Trophoblast cell (in vitro differentiated cells and primary cell): ENCODE measurements around the gene HRAS.

Source experiments
- DNase-seq, 2 donors: peaks; one replicate each; pipeline ENCODE4 v3.0.0-alpha.2; 2016
- H2AFZ ChIP-seq: 2 replicates; pipeline ENCODE4 v1.6.1; 2013; ENCODE audit warnings: low read length, moderate library complexity, mild to moderate bottlenecking; ENCODE audit not compliant: insufficient read depth, poor library complexity
- H2AK5ac ChIP-seq: 2 replicates; pipeline ENCODE4 v1.6.1; 2013; ENCODE audit warnings: mild to moderate bottlenecking, low read length
- H2BK120ac ChIP-seq: 2 replicates; pipeline ENCODE4 v1.6.1; 2013; ENCODE audit warnings: low read length, mild to moderate bottlenecking, moderate library complexity; ENCODE audit not compliant: insufficient read depth, poor library complexity
- H2BK12ac ChIP-seq: 2 replicates; pipeline ENCODE4 v1.6.1; 2013; ENCODE audit warnings: mild to moderate bottlenecking, low read length, moderate library complexity
- H2BK5ac ChIP-seq: 2 replicates; pipeline ENCODE4 v1.6.1; 2013; ENCODE audit warnings: low read length, low read depth, moderate library complexity, mild to moderate bottlenecking; ENCODE audit not compliant: poor library complexity
- H3K14ac ChIP-seq: 2 replicates; pipeline ENCODE4 v1.6.1; 2013; ENCODE audit warnings: mild to moderate bottlenecking, low read length
- H3K18ac ChIP-seq: 2 replicates; pipeline ENCODE4 v1.6.1; 2013; ENCODE audit warnings: mild to moderate bottlenecking, low read length
- H3K23ac ChIP-seq: 2 replicates; pipeline ENCODE4 v1.6.1; 2013; ENCODE audit warnings: low read length
- H3K27ac ChIP-seq: 2 replicates; pipeline ENCODE4 v1.5.1; 2013; ENCODE audit warnings: low read depth, mild to moderate bottlenecking, inconsistent platforms, low read length, moderate library complexity
- H3K27me3 ChIP-seq: 2 replicates; pipeline ENCODE4 v1.6.1; 2013; ENCODE audit warnings: inconsistent platforms, mild to moderate bottlenecking, low read length, moderate library complexity; ENCODE audit not compliant: insufficient read depth
- H3K36me3 ChIP-seq, 2 experiments: 1 replicate in 1 of 2; 2 replicates in 1 of 2; pipeline ENCODE4 v1.6.1; 2013; ENCODE audit warnings: low read length in 2 of 2, mild to moderate bottlenecking in 2 of 2, moderate library complexity in 1 of 2; ENCODE audit not compliant: insufficient read depth in 2 of 2, control insufficient read depth in 1 of 2
- H3K4ac ChIP-seq: 2 replicates; pipeline ENCODE4 v1.6.1; 2013; ENCODE audit warnings: low read depth, mild to moderate bottlenecking, low read length, moderate library complexity
- H3K4me1 ChIP-seq, 2 experiments: 1 replicate in 1 of 2; 2 replicates in 1 of 2; pipeline ENCODE4 v1.6.1; 2013; ENCODE audit warnings: low read length in 2 of 2, mild to moderate bottlenecking in 2 of 2, moderate library complexity in 1 of 2; ENCODE audit not compliant: insufficient read depth in 2 of 2, control insufficient read depth in 1 of 2
- H3K4me2 ChIP-seq: 2 replicates; pipeline ENCODE4 v1.6.1; 2013; ENCODE audit warnings: inconsistent platforms, mild to moderate bottlenecking, low read length, moderate library complexity
- H3K4me3 ChIP-seq: 2 replicates; pipeline ENCODE4 v1.5.1; 2013; ENCODE audit warnings: mild to moderate bottlenecking, low read depth, low read length, inconsistent platforms
- H3K79me1 ChIP-seq: one replicate; pipeline ENCODE4 v1.6.1; 2013; ENCODE audit warnings: low read length
- H3K79me2 ChIP-seq: 2 replicates; pipeline ENCODE4 v1.6.1; 2013; ENCODE audit warnings: low read length, mild to moderate bottlenecking; ENCODE audit not compliant: control insufficient read depth, insufficient read depth, poor library complexity
- H3K9ac ChIP-seq: 2 replicates; pipeline ENCODE4 v1.6.1; 2013; ENCODE audit warnings: mild to moderate bottlenecking, low read length
- H3K9me3 ChIP-seq: 2 replicates; pipeline ENCODE4 v1.6.1; 2013; ENCODE audit warnings: low read depth, mild to moderate bottlenecking, control low read depth, inconsistent platforms, low read length; ENCODE audit not compliant: insufficient read depth
- H4K12ac ChIP-seq: 2 replicates; pipeline ENCODE4 v1.6.1; 2013; ENCODE audit warnings: low read depth, mild to moderate bottlenecking, low read length, moderate library complexity
- H4K8ac ChIP-seq: 2 replicates; pipeline ENCODE4 v1.6.1; 2013; ENCODE audit warnings: low read depth, mild to moderate bottlenecking, low read length, moderate library complexity
- H4K91ac ChIP-seq: one replicate; pipeline ENCODE4 v1.6.1; 2013; ENCODE audit warnings: low read depth, mild to moderate bottlenecking, low read length, moderate library complexity
- WGBS: extraction: QIAGEN DNeasy Blood & Tissue Kit; methylation state at CpG from one replicate; pipeline ENCODE4 v1.1.7; 2013; ENCODE audit warnings: missing lambda C conversion rate; ENCODE audit not compliant: insufficient read length, insufficient coverage; ENCODE audit errors: extremely low coverage; 5-methylcytosine and 5-hydroxymethylcytosine counted together

The HRAS gene

DNA sequence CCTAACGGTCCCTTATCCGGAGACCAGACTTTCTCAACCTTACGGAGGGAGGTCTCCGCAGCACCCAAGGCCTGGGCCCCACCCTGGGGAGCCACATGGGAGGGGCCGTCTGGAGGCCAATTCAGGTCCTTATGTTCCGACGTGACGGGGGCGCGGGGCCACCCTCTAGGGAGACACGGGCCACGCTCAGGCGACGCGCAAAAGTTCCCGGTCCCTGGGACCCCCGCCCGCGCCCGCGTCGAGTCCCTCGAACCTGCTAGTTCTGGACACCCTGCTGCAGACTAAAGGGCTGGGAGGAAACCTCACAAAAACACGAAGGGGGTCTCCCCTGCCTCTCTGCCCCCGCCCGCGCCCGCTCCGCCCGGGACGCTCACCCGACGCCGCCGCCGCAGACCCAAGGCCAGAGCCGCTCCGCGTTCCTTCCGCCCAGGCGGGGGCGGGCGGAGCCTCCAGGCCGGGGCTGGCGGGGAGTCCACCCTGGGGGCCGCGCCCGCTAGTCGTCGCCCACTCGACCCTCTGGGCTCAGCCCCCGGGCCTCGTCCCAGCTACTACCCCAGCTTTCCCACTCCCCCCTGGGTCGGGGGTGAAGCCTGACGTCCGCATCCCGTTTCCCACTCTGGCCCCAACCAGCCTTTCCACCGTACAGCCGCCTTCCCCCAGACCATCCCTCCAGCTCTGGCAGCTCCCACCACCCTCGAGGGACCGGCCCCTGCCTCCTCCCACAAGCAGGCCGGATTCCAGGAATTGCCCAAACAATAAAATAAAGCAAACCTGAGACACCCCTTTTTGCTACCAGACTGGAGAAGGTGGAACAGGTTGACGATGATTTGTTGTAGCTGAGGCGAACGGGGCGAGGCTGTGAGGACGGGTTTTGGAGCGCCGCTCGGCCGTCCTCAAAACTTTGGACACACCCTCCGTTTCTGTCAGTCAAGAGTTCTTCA, 31.1 kb downstream of the HRAS start:
- no peak overlapping the region for H2BK12ac ChIP-seq
- H2BK5ac ChIP-seq: no peak overlapping the region
- H3K4me1 ChIP-seq: peaks cover 6 to 13% of the 10 kb centered on the region in 2 experiments
- H2AK5ac ChIP-seq: no peak overlapping the region
- H3K23ac ChIP-seq: no peak overlapping the region
- no peaks in the 10 kb centered on the region for H3K27me3 ChIP-seq
- H3K9me3 ChIP-seq: peaks cover 2% of the 10 kb centered on the region
- H3K27ac ChIP-seq: no peak overlapping the region
- no peak overlapping the region for H3K4me3 ChIP-seq
- DNase-seq: no peak
- H3K4ac ChIP-seq: peak overlapping the region; percentile 16
- H3K79me2 ChIP-seq: peaks cover 13% of the 10 kb centered on the region
- H3K4me2 ChIP-seq: no peak overlapping the region
- H4K12ac ChIP-seq: no peak overlapping the region
- H3K9ac ChIP-seq: no peak overlapping the region
- H4K91ac ChIP-seq: no peak overlapping the region
- H3K36me3 ChIP-seq: peaks cover 28 to 45% of the 10 kb centered on the region in 2 experiments
- no peak overlapping the region for H4K8ac ChIP-seq
- H3K79me1 ChIP-seq: peaks cover 15% of the 10 kb centered on the region
- H2AFZ ChIP-seq: no peak overlapping the region
- H3K18ac ChIP-seq: no peak overlapping the region
- H2BK120ac ChIP-seq: no peak overlapping the region
- H3K14ac ChIP-seq: no peak overlapping the region
- WGBS: no CpG with 5 or more reads among the region's 72 CpGs

DNA sequence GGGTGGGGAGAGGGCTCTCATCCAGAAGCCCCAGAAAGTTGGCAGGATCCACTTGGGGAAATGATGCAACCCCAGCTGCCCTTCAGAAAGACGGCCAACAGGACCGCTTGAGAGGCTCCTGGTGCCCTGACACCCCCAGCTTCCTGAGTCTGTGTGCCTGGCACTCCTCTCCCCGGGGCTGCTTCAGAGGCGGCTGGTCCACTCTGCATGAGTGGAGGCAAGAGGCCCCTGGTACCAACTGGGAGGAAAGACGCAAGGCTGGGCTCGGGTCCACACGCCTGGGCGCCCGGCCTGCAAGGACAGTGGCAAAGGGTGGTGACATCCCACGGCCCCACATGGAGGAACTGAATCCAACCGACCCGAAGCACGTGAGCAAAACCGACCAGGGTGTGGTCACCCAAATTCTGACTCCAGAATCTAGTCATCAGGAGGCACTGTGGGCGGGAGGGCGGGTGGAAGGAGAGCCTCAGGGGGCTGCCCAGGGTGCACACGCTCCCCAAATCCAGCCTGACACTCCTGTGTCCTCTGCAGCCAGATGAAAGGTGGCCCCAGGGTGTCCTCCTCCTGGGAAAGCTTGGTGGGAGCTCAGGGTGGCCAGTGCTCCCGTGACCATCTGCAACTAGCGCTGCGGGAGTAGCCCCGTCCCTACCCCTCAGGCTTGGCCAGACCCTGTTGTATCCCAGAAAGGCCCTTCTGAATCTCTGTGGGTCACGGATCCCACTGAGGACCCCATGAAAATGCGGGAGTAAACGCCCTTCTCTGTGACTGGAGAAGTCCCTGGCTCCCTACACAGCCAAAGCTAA, 32.0 kb downstream of the HRAS start:
- no CpG with 5 or more reads among the region's 24 CpGs for WGBS
- Histone ChIP-seq H3K4me2 (no peak overlapping the region), H3K18ac (no peak overlapping the region)

DNA sequence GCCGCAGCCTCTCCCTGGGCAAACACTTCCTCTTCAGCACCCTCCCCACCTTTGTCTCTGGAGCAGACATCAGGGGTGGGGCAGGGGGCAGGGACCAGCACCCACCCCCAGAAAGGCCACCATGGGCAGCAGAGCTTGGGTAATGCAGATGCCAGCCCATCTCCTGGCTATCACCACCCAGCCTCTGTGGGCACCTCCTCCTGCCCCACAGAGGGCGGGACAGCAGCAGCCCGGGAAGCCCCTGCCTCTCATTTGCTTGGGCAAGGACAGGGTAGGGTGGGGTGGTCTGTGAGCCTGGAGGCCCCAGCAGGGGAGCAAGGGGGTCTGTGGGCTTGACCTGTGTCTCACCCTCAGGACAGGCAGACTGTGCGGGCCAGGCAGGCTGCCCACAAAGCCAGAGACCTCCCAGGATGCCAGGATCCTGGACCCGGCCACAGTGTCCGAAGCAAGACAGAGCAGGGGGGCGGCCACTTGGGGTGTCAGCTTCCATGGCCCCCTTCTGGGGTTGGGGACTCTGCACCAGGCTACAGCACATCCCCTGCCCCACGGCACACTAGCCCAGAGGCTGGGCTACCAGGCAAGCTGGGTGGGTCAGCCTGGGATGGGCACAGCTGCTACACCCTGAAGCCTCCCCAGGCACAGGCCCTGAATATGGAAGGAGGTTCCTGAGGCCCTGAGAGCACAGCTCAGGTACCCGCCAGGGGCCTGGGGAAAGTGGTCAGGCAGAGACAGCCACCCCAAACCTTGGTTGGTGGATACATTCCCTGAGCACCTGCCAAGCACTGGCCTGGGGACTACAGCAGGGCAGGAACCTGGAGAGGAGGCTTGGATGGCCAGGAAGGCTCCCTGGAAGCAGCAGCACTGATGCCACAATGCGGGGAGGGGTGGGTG, 32.8 kb downstream of the HRAS start:
- no peak overlapping the region for H4K8ac ChIP-seq
- no peak overlapping the region for H3K4me3 ChIP-seq
- H3K4me1 ChIP-seq: peaks cover 3 to 7% of the 10 kb centered on the region in 2 experiments
- no peak overlapping the region for H4K91ac ChIP-seq
- no peak overlapping the region for H3K18ac ChIP-seq
- H3K27ac ChIP-seq: no peak overlapping the region
- no peak overlapping the region for H3K4ac ChIP-seq
- DNase-seq: no peak
- peak overlapping the region; percentile 32 for H4K12ac ChIP-seq
- H2AFZ ChIP-seq: no peak overlapping the region
- no peak overlapping the region for H2AK5ac ChIP-seq
- H2BK5ac ChIP-seq: no peak overlapping the region
- peaks cover 10% of the 10 kb centered on the region for H3K79me2 ChIP-seq
- H3K23ac ChIP-seq: no peak overlapping the region
- no peak overlapping the region for H3K14ac ChIP-seq
- no peak overlapping the region for H3K4me2 ChIP-seq
- no peak overlapping the region for H2BK120ac ChIP-seq
- WGBS: no CpG with 5 or more reads among the region's 10 CpGs
- no peaks in the 10 kb centered on the region for H3K27me3 ChIP-seq
- peaks cover 12% of the 10 kb centered on the region for H3K79me1 ChIP-seq
- peaks cover 46 to 56% of the 10 kb centered on the region in 2 experiments for H3K36me3 ChIP-seq
- peaks cover 7% of the 10 kb centered on the region for H3K9me3 ChIP-seq
- H2BK12ac ChIP-seq: no peak overlapping the region
- no peak overlapping the region for H3K9ac ChIP-seq

More for the DNA sequence above, 32.0 kb downstream of the HRAS start:
- H2BK12ac ChIP-seq: no peak overlapping the region
- peak overlapping the region; percentile 8 for H3K4ac ChIP-seq
- H3K36me3 ChIP-seq: peaks cover 38 to 51% of the 10 kb centered on the region in 2 experiments
- no peak overlapping the region for H3K14ac ChIP-seq
- no peak overlapping the region for H4K8ac ChIP-seq
- no peak overlapping the region for H4K12ac ChIP-seq
- H4K91ac ChIP-seq: no peak overlapping the region
- H2BK5ac ChIP-seq: no peak overlapping the region
- peaks cover 13% of the 10 kb centered on the region for H3K79me2 ChIP-seq
- no peak overlapping the region for H3K27ac ChIP-seq
- no peak overlapping the region for H3K9ac ChIP-seq
- no peak overlapping the region for H2AK5ac ChIP-seq
- H3K27me3 ChIP-seq: no peaks in the 10 kb centered on the region
- H3K23ac ChIP-seq: no peak overlapping the region
- H3K9me3 ChIP-seq: peaks cover 2% of the 10 kb centered on the region
- peak in 1 of 2 donors; percentile 18 for DNase-seq
- H3K4me1 ChIP-seq: peaks cover 6 to 13% of the 10 kb centered on the region in 2 experiments
- H2AFZ ChIP-seq: no peak overlapping the region
- H3K4me3 ChIP-seq: no peak overlapping the region
- H3K79me1 ChIP-seq: peaks cover 15% of the 10 kb centered on the region
- no peak overlapping the region for H2BK120ac ChIP-seq
